Adrenal gland (tissue), 12 donors: ENCODE data around the gene TGFBRAP1. TPM values are rescaled to one million over a fixed set of nuclear protein-coding genes. Genes with fewer than 3 reads are reported as not detected.

ENCODE experiments used
- DNase-seq, 7 donors: peaks; one replicate each; pipeline ENCODE4 v3.0.0-alpha.2; 2019 to 2020
- H3K27ac ChIP-seq, 5 donors: fragments of 200-600 bp; sonication (generic) in 4 of 5; 1 replicate in 3 of 5; 2 replicates in 2 of 5; pipeline versions ENCODE4 v1.5.1 to v1.8.0; 2016 to 2020; ENCODE audit warnings: mild to moderate bottlenecking in 1 of 5
- H3K27me3 ChIP-seq: fragments of 200-600 bp; 2 replicates; pipeline ENCODE4 v1.8.0; 2021
- H3K36me3 ChIP-seq, 2 donors: fragments of 200-600 bp; replicated peaks in 1 of 2; 1 replicate in 1 of 2; 2 replicates in 1 of 2; pipeline versions ENCODE4 v1.5.1 to v1.8.0; 2018 to 2022
- H3K4me1 ChIP-seq, 2 donors: fragments of 200-600 bp; replicated peaks in 1 of 2; 1 replicate in 1 of 2; 2 replicates in 1 of 2; pipeline versions ENCODE4 v1.5.1 to v1.8.0; 2018 to 2021
- H3K4me3 ChIP-seq, 4 donors: fragments of 200-600 bp; sonication (generic) in 3 of 4; one replicate each; pipeline ENCODE4 v1.5.1; 2016 to 2018
- H3K9me3 ChIP-seq, 3 donors: fragments of 200-600 bp; sonication (generic) in 1 of 3; replicated peaks in 1 of 3; 1 replicate in 2 of 3; 2 replicates in 1 of 3; pipeline versions ENCODE4 v1.5.1 to v1.8.0; 2016 to 2021
- POLR2A ChIP-seq, 2 donors: fragments of 450-650 bp; IDR thresholded peaks; one replicate each; pipeline ENCODE4 v1.6.1; 2017; ENCODE audit warnings: antibody characterized with exemption in 2 of 2, mild to moderate bottlenecking in 2 of 2, moderate library complexity in 1 of 2
- WGBS, 4 donors: extraction: QIAGEN DNeasy Blood & Tissue Kit in 2 of 4; methylation state at CpG; one replicate each; pipeline versions ENCODE4 v1.1.5 to v1.1.7; 2013 to 2017; 5-methylcytosine and 5-hydroxymethylcytosine counted together
- intact Hi-C, 2 donors: fragments of 100-400 bp; cut with DNase I; formaldehyde crosslinking; loops; one replicate each; pipeline versions ENCODE4 v1.14.1 to v1.15.0; 2022 to 2023
- polyA plus RNA-seq, 3 donors: library from polyadenylated mRNA; stranded (reverse); fragments of 200-250 nt in 2 of 3; fragments of 350-450 nt in 1 of 3; fragmentation: Illumina TruSeq in 1 of 3; extraction: RNeasy Lipid Tissue Mini Kit (QIAGEN cat#74804) in 1 of 3; gene quantifications; one replicate each; pipeline ENCODE4 v1.2.3, GENCODE V29; 2013 to 2014
- total RNA-seq, 9 donors: library from RNA; depleted of rRNA in 4 of 9; stranded (reverse); fragments of >200 nt in 4 of 9; fragments of 120-200 nt in 1 of 9; fragmentation: NEBNext Ultra II Directional in 1 of 9; extraction: Animal tissue kit (Norgen Biotek cat#: 25700) in 1 of 9; gene quantifications; one replicate each; pipeline versions ENCODE4 v1.1.0 to v1.2.4, GENCODE V29; 2013 to 2023
- TF ChIP-seq, protein P1 (sequence below), 6 experiments: fragments of 450-650 bp in 4 of 6; fragments of 200-600 bp in 2 of 6; sonication (generic) in 1 of 6; IDR thresholded peaks; 1 replicate in 5 of 6; 2 replicates in 1 of 6; pipeline versions ENCODE4 v1.5.1 to v1.8.0; 2016 to 2021; ENCODE audit warnings: antibody characterized with exemption in 6 of 6, mild to moderate bottlenecking in 2 of 6, moderate library complexity in 1 of 6
- donor health status: healthy with polysubstance abuse.
- donor health status: Bipolar disorder and iron deficiency.
- donor health status: DM: yes; HTN: yes; CAD: no.
- donor health status: DM: no; HTN: no; CAD: no.
- donor health status: DM: no; HTN: no; CAD: no.
- donor health status: DM: yes; HTN: yes; CAD: no.

TGFBRAP1 gene
- total and polyA plus RNA-seq, 12 donors, result 5.1 to 29.7 (median 22.3) TPM

- peaks cover 5 to 19% of the 10 kb centered on the region in 2 donors for H3K4me1 ChIP-seq
- H3K4me3 ChIP-seq, result no peak overlapping the region
- no peaks in the 10 kb centered on the region for H3K27me3 ChIP-seq
- H3K27ac ChIP-seq, result no peak overlapping the region
- DNase-seq, result no peak
- TF ChIP-seq, protein P1, sequence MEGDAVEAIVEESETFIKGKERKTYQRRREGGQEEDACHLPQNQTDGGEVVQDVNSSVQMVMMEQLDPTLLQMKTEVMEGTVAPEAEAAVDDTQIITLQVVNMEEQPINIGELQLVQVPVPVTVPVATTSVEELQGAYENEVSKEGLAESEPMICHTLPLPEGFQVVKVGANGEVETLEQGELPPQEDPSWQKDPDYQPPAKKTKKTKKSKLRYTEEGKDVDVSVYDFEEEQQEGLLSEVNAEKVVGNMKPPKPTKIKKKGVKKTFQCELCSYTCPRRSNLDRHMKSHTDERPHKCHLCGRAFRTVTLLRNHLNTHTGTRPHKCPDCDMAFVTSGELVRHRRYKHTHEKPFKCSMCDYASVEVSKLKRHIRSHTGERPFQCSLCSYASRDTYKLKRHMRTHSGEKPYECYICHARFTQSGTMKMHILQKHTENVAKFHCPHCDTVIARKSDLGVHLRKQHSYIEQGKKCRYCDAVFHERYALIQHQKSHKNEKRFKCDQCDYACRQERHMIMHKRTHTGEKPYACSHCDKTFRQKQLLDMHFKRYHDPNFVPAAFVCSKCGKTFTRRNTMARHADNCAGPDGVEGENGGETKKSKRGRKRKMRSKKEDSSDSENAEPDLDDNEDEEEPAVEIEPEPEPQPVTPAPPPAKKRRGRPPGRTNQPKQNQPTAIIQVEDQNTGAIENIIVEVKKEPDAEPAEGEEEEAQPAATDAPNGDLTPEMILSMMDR (IDR thresholded peaks at IDR 0.05), result no peak
- no peak for TF ChIP-seq POLR2A (IDR thresholded peaks at IDR 0.05)
- intact Hi-C loops, result no loop called here
- no peaks in the 10 kb centered on the region for H3K9me3 ChIP-seq
- H3K36me3 ChIP-seq, result no peaks in the 10 kb centered on the region
- WGBS, 4 donors, result 60 to 80% (median 72%) methylated on average over 3 of the region's 3 CpGs
These were observed 7.5 kb downstream of the TGFBRAP1 start for GRCh38 chr2:105321875-105322646.

GRCh38 chr2:105320651-105321215 is 8.8 kb downstream of the TGFBRAP1 start:
- peaks cover 5 to 19% of the 10 kb centered on the region in 2 donors for H3K4me1 ChIP-seq
- H3K36me3 ChIP-seq, result no peaks in the 10 kb centered on the region
- H3K9me3 ChIP-seq, result no peaks in the 10 kb centered on the region
- DNase-seq, result no peak
- no peak for TF ChIP-seq POLR2A (IDR thresholded peaks at IDR 0.05)
- TF ChIP-seq, protein P1 (IDR thresholded peaks at IDR 0.05), result no peak
- no peaks in the 10 kb centered on the region for H3K27me3 ChIP-seq
- no peak overlapping the region for H3K4me3 ChIP-seq
- intact Hi-C loops, result no loop called here
- WGBS, 4 donors, result 76 to 93% (median 84%) methylated on average over 7 of the region's 7 CpGs
- no peak overlapping the region for H3K27ac ChIP-seq

DNA sequence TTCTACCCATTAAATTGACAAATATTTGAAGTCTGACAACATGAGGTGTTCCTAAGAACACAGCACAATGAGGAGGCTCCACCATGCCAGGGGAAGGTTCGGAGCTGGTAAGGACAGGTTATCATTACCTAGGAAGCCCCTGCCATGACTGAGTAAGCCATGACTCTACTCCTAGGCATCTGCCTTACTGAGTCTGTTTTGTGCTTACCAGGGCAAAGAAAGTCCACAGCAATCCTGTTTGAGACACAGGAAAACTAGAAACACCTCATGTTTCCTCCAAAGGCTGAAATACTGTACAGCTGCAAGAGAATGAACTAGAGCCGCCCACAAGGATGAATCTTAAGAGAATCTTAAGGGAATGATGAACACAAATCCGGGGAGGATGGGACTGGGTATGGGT is 11.6 kb downstream of the TGFBRAP1 start:
- Histone ChIP-seq H3K4me3 (no peak overlapping the region), H3K36me3 (no peaks in the 10 kb centered on the region), H3K9me3 (no peaks in the 10 kb centered on the region), H3K27me3 (no peaks in the 10 kb centered on the region), H3K27ac (no peak overlapping the region), H3K4me1 (peaks cover 5 to 10% of the 10 kb centered on the region in 2 donors)
- 91 to 96% (median 95%) methylated on average over 3 of the region's 3 CpGs for WGBS, 4 donors
- TF ChIP-seq, protein P1 (IDR thresholded peaks at IDR 0.05), result no peak
- TF ChIP-seq POLR2A (IDR thresholded peaks at IDR 0.05), result no peak
- no peak for DNase-seq
- intact Hi-C loops, result no loop called here

DNA sequence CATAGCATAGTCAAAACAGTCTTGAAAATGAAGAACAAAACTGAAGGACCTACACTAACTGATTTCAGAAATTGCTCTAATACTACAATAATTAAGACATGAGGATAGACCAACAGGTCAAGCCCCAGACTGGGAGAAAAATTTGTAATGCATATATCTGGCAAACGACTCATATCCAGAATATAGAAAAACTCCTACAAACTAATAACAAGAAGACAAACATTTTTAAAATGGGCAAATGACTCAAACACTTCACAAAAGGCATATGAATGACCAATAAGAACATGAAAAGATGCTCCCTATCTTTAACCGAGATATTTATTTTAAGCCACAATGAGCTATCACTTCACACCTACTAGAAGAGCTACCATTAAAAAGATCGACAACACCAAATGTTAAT is 14.2 kb downstream of the TGFBRAP1 start:
- Histone ChIP-seq H3K27ac (no peak overlapping the region), H3K4me3 (no peak overlapping the region), H3K36me3 (no peaks in the 10 kb centered on the region), H3K9me3 (no peaks in the 10 kb centered on the region), H3K4me1 (no peaks in the 10 kb centered on the region), H3K27me3 (no peaks in the 10 kb centered on the region)
- 85 to 90% (median 89%) methylated on average over 3 of the region's 3 CpGs for WGBS, 4 donors
- intact Hi-C loops, result no loop called here
- DNase-seq, result no peak
- TF ChIP-seq, protein P1 (IDR thresholded peaks at IDR 0.05), result no peak
- no peak for TF ChIP-seq POLR2A (IDR thresholded peaks at IDR 0.05)
